ENCODE measurements around the gene PARD3. TPM values are rescaled to one million over a fixed set of nuclear protein-coding genes. Genes with fewer than 3 reads are reported as not detected.

Gene PARD3
- polyA plus RNA-seq, 1 donor from 2014 or later = 12.4 TPM

DNA sequence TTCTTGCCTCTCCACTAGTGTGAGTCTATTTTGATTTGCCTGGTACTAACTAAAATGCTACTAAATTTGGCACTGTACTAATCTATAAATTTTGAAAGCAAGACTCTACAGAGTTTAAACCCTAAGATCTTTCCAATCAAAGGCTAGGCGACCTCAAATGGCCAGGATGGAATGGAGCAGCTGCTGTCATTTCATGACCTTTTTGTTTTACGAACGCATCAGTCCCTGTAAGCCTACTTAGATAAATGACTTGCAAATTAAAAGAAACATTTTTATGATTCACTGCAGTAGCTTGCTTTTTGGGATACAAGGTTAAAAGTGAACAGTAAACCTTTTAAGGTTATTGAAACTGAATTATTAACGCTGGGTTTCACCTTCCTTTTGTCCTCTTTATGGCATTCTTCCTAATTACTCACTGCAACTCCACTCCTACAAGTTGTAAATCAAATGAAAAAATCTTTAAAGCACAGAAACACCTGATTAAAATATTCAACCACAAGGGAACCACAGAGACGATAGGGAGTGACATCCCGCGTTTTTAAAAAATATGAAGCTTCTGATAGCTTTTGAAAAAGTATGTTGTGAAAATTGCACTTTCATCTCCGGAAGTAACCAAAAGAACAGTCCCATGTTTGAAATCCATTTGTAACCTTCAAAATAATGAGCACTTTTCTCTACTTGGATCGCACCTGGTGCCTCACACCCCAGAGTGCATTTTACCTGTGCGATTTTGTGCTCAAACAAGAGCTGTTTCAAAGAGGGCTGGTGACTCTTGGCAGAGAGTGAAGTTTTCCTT is 595.1 kb downstream of the PARD3 start:
- Histone ChIP-seq H3K9me3 (ENCODE audit: low read length) (no peaks in the 10 kb centered on the region), H2AFZ (ENCODE audit: low read depth, low read length) (no peak overlapping the region), H4K20me1 (ENCODE audit: insufficient read depth) (no peaks in the 10 kb centered on the region), H3K9me2 (ENCODE audit: insufficient read depth, low read length) (no peaks in the 10 kb centered on the region), H3K4me3 (ENCODE audit: low read length) (no peak overlapping the region), H3F3A (ENCODE audit: insufficient read depth, low read length, poor library complexity, severe bottlenecking) (no peaks in the 10 kb centered on the region), H3K79me2 (replicated peaks; ENCODE audit: insufficient read depth, low read length) (no peaks in the 10 kb centered on the region), H3K36me3 (ENCODE audit: insufficient read depth, low read length) (no peaks in the 10 kb centered on the region), H3K27me3 (ENCODE audit: insufficient read depth, low read depth, low read length) (no peaks in the 10 kb centered on the region), H3K4me2 (ENCODE audit: low read length) (no peak overlapping the region), H3K27ac (ENCODE audit: low read length) (no peak overlapping the region), H3K9ac (ENCODE audit: low read length) (no peak overlapping the region)
- TF ChIP-seq POLR2AphosphoS5 (IDR thresholded peaks at IDR 0.05) (no peak), MXI1 (conservative IDR thresholded peaks at IDR 0.05; ENCODE audit: poor library complexity, severe bottlenecking) (no peak), EP300 (conservative IDR thresholded peaks at IDR 0.05; ENCODE audit: poor library complexity, severe bottlenecking) (no peak), TAF1 (IDR thresholded peaks at IDR 0.05; ENCODE audit: low read depth) (no peak), REST (IDR thresholded peaks at IDR 0.05; ENCODE audit: borderline replicate concordance) (no peak), EZH2 (IDR thresholded peaks at IDR 0.05; ENCODE audit: borderline replicate concordance, insufficient read depth, low read length, poor library complexity, severe bottlenecking) (no peak), SMC3 (conservative IDR thresholded peaks at IDR 0.05; ENCODE audit: poor library complexity) (no peak), RAD21 (conservative IDR thresholded peaks at IDR 0.05) (no peak)
- TF ChIP-seq, protein P1, sequence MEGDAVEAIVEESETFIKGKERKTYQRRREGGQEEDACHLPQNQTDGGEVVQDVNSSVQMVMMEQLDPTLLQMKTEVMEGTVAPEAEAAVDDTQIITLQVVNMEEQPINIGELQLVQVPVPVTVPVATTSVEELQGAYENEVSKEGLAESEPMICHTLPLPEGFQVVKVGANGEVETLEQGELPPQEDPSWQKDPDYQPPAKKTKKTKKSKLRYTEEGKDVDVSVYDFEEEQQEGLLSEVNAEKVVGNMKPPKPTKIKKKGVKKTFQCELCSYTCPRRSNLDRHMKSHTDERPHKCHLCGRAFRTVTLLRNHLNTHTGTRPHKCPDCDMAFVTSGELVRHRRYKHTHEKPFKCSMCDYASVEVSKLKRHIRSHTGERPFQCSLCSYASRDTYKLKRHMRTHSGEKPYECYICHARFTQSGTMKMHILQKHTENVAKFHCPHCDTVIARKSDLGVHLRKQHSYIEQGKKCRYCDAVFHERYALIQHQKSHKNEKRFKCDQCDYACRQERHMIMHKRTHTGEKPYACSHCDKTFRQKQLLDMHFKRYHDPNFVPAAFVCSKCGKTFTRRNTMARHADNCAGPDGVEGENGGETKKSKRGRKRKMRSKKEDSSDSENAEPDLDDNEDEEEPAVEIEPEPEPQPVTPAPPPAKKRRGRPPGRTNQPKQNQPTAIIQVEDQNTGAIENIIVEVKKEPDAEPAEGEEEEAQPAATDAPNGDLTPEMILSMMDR (IDR thresholded peaks at IDR 0.05; ENCODE audit: poor library complexity, severe bottlenecking) = no peak

GRCh38 chr10:34217524-34217923 is 597.6 kb downstream of the PARD3 start:
- H3K36me3 ChIP-seq (ENCODE audit: insufficient read depth, low read length) = no peaks in the 10 kb centered on the region
- no peak overlapping the region for H3K4me3 ChIP-seq (ENCODE audit: low read length)
- H3F3A ChIP-seq (ENCODE audit: insufficient read depth, low read length, poor library complexity, severe bottlenecking) = no peaks in the 10 kb centered on the region
- H2AFZ ChIP-seq (ENCODE audit: low read depth, low read length) = no peak overlapping the region
- TF ChIP-seq EZH2 (IDR thresholded peaks at IDR 0.05; ENCODE audit: borderline replicate concordance, insufficient read depth, low read length, poor library complexity, severe bottlenecking) (no peak), EP300 (conservative IDR thresholded peaks at IDR 0.05; ENCODE audit: poor library complexity, severe bottlenecking) (no peak), TAF1 (IDR thresholded peaks at IDR 0.05; ENCODE audit: low read depth) (no peak), POLR2AphosphoS5 (IDR thresholded peaks at IDR 0.05) (no peak), REST (IDR thresholded peaks at IDR 0.05; ENCODE audit: borderline replicate concordance) (no peak), SMC3 (conservative IDR thresholded peaks at IDR 0.05; ENCODE audit: poor library complexity) (no peak), MXI1 (conservative IDR thresholded peaks at IDR 0.05; ENCODE audit: poor library complexity, severe bottlenecking) (no peak), RAD21 (conservative IDR thresholded peaks at IDR 0.05) (no peak)
- TF ChIP-seq, protein P1 (IDR thresholded peaks at IDR 0.05; ENCODE audit: poor library complexity, severe bottlenecking) = no peak
- no peak overlapping the region for H3K27ac ChIP-seq (ENCODE audit: low read length)
- no peaks in the 10 kb centered on the region for H4K20me1 ChIP-seq (ENCODE audit: insufficient read depth)
- H3K4me2 ChIP-seq (ENCODE audit: low read length) = no peak overlapping the region
- no peaks in the 10 kb centered on the region for H3K9me3 ChIP-seq (ENCODE audit: low read length)
- H3K9me2 ChIP-seq (ENCODE audit: insufficient read depth, low read length) = no peaks in the 10 kb centered on the region
- no peaks in the 10 kb centered on the region for H3K27me3 ChIP-seq (ENCODE audit: insufficient read depth, low read depth, low read length)
- no peaks in the 10 kb centered on the region for H3K79me2 ChIP-seq (replicated peaks; ENCODE audit: insufficient read depth, low read length)
- no peak overlapping the region for H3K9ac ChIP-seq (ENCODE audit: low read length)
